Measurements from ENCODE around the gene SLC24A4. TPM values are rescaled to one million over a fixed set of nuclear protein-coding genes. Genes with fewer than 3 reads are reported as not detected.

Gene SLC24A4
- total RNA-seq, 3 donors from 2014 or later: 0.15 to 0.96 TPM; not detected in 1

DNA sequence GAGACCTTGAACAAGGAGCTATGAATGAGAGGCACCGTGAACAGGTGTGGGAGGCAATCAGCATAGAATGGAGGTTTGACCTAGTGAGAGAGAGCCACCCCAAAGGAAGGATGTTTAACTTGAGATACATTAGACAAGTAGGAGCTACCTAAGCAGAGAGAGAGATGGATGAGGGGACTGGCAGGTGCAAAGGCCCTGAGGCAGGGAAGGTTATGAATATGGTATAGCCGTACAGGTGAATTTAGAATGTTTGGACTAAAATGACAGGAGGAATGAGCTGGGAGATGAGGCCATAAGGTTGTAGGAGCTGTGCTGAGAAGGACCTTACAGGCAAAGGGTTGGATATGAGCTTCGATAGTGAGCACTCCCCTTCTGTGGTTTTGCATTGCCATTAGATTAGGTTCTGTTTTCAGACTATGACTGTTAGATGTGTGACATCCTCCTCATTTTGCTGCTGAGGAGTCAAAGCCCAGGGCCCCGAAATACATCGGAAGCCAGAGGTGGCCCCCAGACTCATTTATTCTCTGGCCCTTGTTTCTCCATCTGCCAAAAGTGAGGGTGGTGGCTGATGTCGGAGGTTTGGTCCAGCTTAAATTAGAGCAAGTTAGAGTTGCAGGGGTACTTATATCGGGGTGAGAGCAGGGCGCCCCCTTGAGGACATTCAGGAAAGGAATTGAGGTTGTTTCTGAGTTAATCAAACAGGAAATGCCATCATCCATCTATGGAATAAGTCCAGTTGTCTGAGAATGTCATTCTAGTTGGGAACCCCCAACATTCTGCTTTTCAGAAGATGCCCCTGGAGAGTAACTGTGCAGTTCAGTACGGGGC lies 29.4 kb downstream of the SLC24A4 start:
- Histone ChIP-seq H3K4me3 (no peak overlapping the region), H3K4me1 (no peaks in the 10 kb centered on the region), H3K36me3 (no peaks in the 10 kb centered on the region), H3K9me3 (no peaks in the 10 kb centered on the region), H3K27me3 (no peaks in the 10 kb centered on the region), H3K27ac (no peak overlapping the region)
- DNase-seq (ENCODE audit: low spot score in 2 of 2): no peak
- TF ChIP-seq POLR2AphosphoS5 (IDR thresholded peaks at IDR 0.05) (no peak), POLR2A (IDR thresholded peaks at IDR 0.05) (no peak)
- intact Hi-C loops (cut with DNase I; ENCODE audit: low total_unique reads): no loop called here

GRCh38 chr14:92353447-92353846 lies 30.5 kb downstream of the SLC24A4 start:
- no peaks in the 10 kb centered on the region for H3K4me1 ChIP-seq
- no peaks in the 10 kb centered on the region for H3K36me3 ChIP-seq
- intact Hi-C loops (cut with DNase I; ENCODE audit: low total_unique reads): no loop called here
- no peak overlapping the region for H3K4me3 ChIP-seq
- no peak for DNase-seq (ENCODE audit: low spot score in 2 of 2)
- no peaks in the 10 kb centered on the region for H3K9me3 ChIP-seq
- H3K27me3 ChIP-seq: no peaks in the 10 kb centered on the region
- no peak overlapping the region for H3K27ac ChIP-seq
- TF ChIP-seq POLR2AphosphoS5 (IDR thresholded peaks at IDR 0.05) (no peak), CTCF (IDR thresholded peaks at IDR 0.05) (no peak), POLR2A (IDR thresholded peaks at IDR 0.05) (no peak)

DNA sequence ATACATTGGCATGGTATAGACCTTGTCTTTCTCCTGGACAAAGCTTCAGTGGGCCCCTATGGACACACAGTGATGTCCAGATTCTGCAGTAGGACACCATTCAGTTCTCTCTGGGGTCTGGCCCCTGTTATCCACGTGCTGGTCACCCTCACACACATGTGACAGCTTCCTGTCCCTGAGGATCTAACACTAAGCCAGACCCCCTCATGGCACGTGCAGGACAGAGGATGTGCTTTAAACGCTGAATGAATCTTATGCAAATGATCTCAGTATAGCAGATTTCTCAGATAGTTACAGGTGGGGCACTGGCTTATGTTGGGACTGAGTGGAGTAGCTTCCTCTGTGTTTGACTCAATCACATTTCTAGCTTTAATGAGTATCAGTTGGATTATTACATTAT lies 33.7 kb downstream of the SLC24A4 start:
- intact Hi-C loops (cut with DNase I; ENCODE audit: low total_unique reads): no loop called here
- no peak for TF ChIP-seq POLR2AphosphoS5 (IDR thresholded peaks at IDR 0.05)
- TF ChIP-seq POLR2A (IDR thresholded peaks at IDR 0.05): no peak
- no peak for TF ChIP-seq CTCF (IDR thresholded peaks at IDR 0.05)

GRCh38 chr14:92360651-92361370 lies 37.8 kb downstream of the SLC24A4 start:
- no peak for DNase-seq (ENCODE audit: low spot score in 2 of 2)
- H3K4me1 ChIP-seq: no peaks in the 10 kb centered on the region
- H3K36me3 ChIP-seq: no peaks in the 10 kb centered on the region
- H3K4me3 ChIP-seq: no peak overlapping the region
- intact Hi-C loops (cut with DNase I; ENCODE audit: low total_unique reads): no loop called here
- no peak overlapping the region for H3K27ac ChIP-seq
- H3K27me3 ChIP-seq: peaks cover 0 to 17% of the 10 kb centered on the region in 2 donors
- no peak for TF ChIP-seq POLR2A (IDR thresholded peaks at IDR 0.05)
- TF ChIP-seq POLR2AphosphoS5 (IDR thresholded peaks at IDR 0.05): no peak
- no peak for TF ChIP-seq CTCF (IDR thresholded peaks at IDR 0.05)
- H3K9me3 ChIP-seq: no peaks in the 10 kb centered on the region

More for the DNA sequence above, 33.7 kb downstream of the SLC24A4 start:
- H3K27me3 ChIP-seq: no peaks in the 10 kb centered on the region
- no peak overlapping the region for H3K4me3 ChIP-seq
- DNase-seq (ENCODE audit: low spot score in 2 of 2): no peak
- no peaks in the 10 kb centered on the region for H3K4me1 ChIP-seq
- H3K27ac ChIP-seq: no peak overlapping the region
- no peaks in the 10 kb centered on the region for H3K36me3 ChIP-seq
- no peaks in the 10 kb centered on the region for H3K9me3 ChIP-seq

- intact Hi-C loops (cut with DNase I; ENCODE audit: low total_unique reads): no loop called here
- no peak overlapping the region for H3K27ac ChIP-seq
Measured at GRCh38 chr14:92362781-92363235, 39.8 kb downstream of the SLC24A4 start.

More at GRCh38 chr14:92362781-92363235, 39.8 kb downstream of the SLC24A4 start:
- Histone ChIP-seq H3K9me3 (no peaks in the 10 kb centered on the region), H3K4me1 (no peaks in the 10 kb centered on the region), H3K4me3 (no peak overlapping the region), H3K36me3 (no peaks in the 10 kb centered on the region), H3K27me3 (peaks cover 0 to 17% of the 10 kb centered on the region in 2 donors)
- DNase-seq (ENCODE audit: low spot score in 2 of 2): no peak
- no peak for TF ChIP-seq POLR2AphosphoS5 (IDR thresholded peaks at IDR 0.05)
- no peak for TF ChIP-seq CTCF (IDR thresholded peaks at IDR 0.05)
- TF ChIP-seq POLR2A (IDR thresholded peaks at IDR 0.05): no peak

Measured in breast epithelium (tissue), 4 donors.